DND-41 (cell line): ENCODE measurements around the gene NTSR1.
A peak's percentile ranks its signal among the peaks of the same experiment; 100 is the strongest.

ENCODE experiments used
- ATAC-seq: fragments of 200-7000 bp; cut with Tn5 transposase; 3 replicates; pipeline ENCODE4 v1.9.1; 2021; ENCODE audit warnings: low read depth; ENCODE audit not compliant: insufficient read depth
- DNase-seq: peaks from one replicate; pipeline ENCODE4 v3.0.0-alpha.2; 2020
- H2AFZ ChIP-seq: 2 replicates; pipeline ENCODE4 v1.6.0; 2012; ENCODE audit warnings: low read depth, low read length
- H3K27ac ChIP-seq: 2 replicates; pipeline ENCODE4 v1.5.1; 2012; ENCODE audit warnings: low read length, inconsistent platforms
- H3K27me3 ChIP-seq: fragments of 200-600 bp; sonication (generic); 2 replicates; pipeline ENCODE4 v1.6.0; 2012; ENCODE audit warnings: low read length, mild to moderate bottlenecking, inconsistent platforms; ENCODE audit not compliant: insufficient read depth, poor library complexity
- H3K36me3 ChIP-seq: 2 replicates; pipeline ENCODE4 v1.5.1; 2012; ENCODE audit warnings: low read length, inconsistent platforms; ENCODE audit not compliant: insufficient read depth
- H3K4me1 ChIP-seq: 2 replicates; pipeline ENCODE4 v1.5.1; 2012; ENCODE audit warnings: mild to moderate bottlenecking, low read length; ENCODE audit not compliant: insufficient read depth
- H3K4me2 ChIP-seq: 2 replicates; pipeline ENCODE4 v1.6.0; 2012; ENCODE audit warnings: mild to moderate bottlenecking, moderate library complexity, low read length, inconsistent platforms; ENCODE audit not compliant: insufficient read depth
- H3K4me3 ChIP-seq, 2 experiments: fragments of 200-600 bp in 1 of 2; shearing (Covaris generic) in 1 of 2; 2 replicates each; pipeline ENCODE4 v1.5.1; 2012 to 2016; ENCODE audit warnings: inconsistent platforms in 2 of 2, low read length in 2 of 2, mild to moderate bottlenecking in 2 of 2, low read depth in 1 of 2, moderate library complexity in 1 of 2
- H3K79me2 ChIP-seq: 2 replicates; pipeline ENCODE4 v1.6.0; 2012; ENCODE audit warnings: low read length, inconsistent platforms; ENCODE audit not compliant: insufficient read depth
- H3K9ac ChIP-seq: 2 replicates; pipeline ENCODE4 v1.6.0; 2012; ENCODE audit warnings: low read depth, mild to moderate bottlenecking, inconsistent platforms, low read length, moderate library complexity
- H3K9me3 ChIP-seq: 2 replicates; pipeline ENCODE4 v1.5.1; 2012; ENCODE audit warnings: low read length, moderate library complexity, mild to moderate bottlenecking, inconsistent platforms; ENCODE audit not compliant: insufficient read depth, severe bottlenecking
- H4K20me1 ChIP-seq: 2 replicates; pipeline ENCODE4 v1.6.0; 2012; ENCODE audit warnings: low read length; ENCODE audit not compliant: insufficient read depth
- CTCF ChIP-seq: IDR thresholded peaks from 2 replicates; pipeline ENCODE4 v1.5.1; 2012; ENCODE audit warnings: borderline replicate concordance, low read length, moderate library complexity, mild to moderate bottlenecking; ENCODE audit not compliant: poor library complexity, severe bottlenecking; ENCODE audit errors: extremely low read depth
- EZH2 ChIP-seq: IDR thresholded peaks from 3 replicates; pipeline ENCODE4 v1.6.1; 2012; ENCODE audit warnings: borderline replicate concordance, low read depth, mild to moderate bottlenecking, moderate library complexity, low read length, inconsistent platforms; ENCODE audit not compliant: severe bottlenecking

Gene NTSR1

GRCh38 chr20:62685781-62686555 is 22.7 kb upstream of the NTSR1 start:
- Histone ChIP-seq H3K4me1 (no peaks in the 10 kb centered on the region), H3K27ac (no peak overlapping the region), H4K20me1 (no peaks in the 10 kb centered on the region; the same call in 1 of the 2 replicates), H3K27me3 (no peaks in the 10 kb centered on the region), H2AFZ (no peak overlapping the region), H3K79me2 (no peaks in the 10 kb centered on the region), H3K9ac (no peak overlapping the region), H3K4me2 (no peak overlapping the region), H3K36me3 (no peaks in the 10 kb centered on the region), H3K4me3 (no peak overlapping the region), H3K9me3 (no peaks in the 10 kb centered on the region)
- DNase-seq (no peak), ATAC-seq (peak; percentile 27; the same call in 1 of the 3 replicates)
- TF ChIP-seq EZH2, result no peak

DNA sequence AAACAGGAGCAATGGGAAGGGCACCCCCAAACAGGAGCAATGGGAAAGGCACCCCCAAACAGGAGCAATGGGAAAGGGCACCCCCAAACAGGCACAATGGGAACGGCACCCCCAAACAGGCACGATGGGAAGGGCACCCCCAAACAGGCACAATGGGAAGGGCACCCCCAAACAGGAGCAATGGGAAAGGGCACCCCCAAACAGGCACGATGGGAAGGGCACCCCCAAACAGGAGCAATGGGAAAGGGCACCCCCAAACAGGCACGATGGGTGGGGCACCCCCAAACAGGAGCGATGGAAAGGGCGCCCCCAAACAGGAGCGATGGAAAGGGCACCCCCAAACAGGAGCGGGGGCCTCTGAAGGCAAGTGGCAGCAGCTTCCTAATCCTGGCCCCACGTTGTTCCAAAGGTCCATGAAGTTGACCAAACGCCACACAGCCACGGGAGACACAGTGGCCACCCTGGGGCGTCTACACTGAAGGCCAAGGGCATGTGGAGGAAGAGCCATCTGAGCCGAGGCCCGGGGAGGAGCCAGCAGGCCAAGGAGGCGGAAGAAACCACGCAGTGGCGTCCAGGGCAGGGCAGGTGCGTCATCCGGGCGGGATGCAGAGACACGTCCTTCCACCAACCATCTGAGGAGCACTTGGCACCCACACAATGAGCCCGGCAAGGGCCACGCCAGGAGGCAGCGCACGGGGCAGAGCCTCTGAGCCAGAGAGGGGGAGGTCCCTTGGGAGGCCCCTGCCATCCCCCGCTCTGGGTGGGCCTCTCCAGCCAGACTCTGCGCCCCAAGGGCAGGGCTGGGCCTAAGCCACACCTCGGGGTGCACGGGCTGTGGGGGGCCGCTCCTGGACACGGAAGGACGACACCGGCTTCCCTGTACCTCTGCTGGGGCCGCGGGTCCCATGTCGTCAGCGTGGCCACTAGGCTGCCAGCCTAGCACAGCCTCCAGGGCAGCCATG is 21.5 kb upstream of the NTSR1 start:
- H3K4me3 ChIP-seq, result no peak overlapping the region
- ATAC-seq, result no peak

GRCh38 chr20:62688083-62688482 is 20.6 kb upstream of the NTSR1 start:
- Histone ChIP-seq H3K4me2 (no peak overlapping the region), H3K4me1 (no peaks in the 10 kb centered on the region)
- DNase-seq, result no peak

More for the DNA sequence above, 21.5 kb upstream of the NTSR1 start:
- TF ChIP-seq CTCF (no peak), EZH2 (no peak)
- no peaks in the 10 kb centered on the region for H3K4me1 ChIP-seq
- no peaks in the 10 kb centered on the region; the same call in 1 of the 2 replicates for H4K20me1 ChIP-seq
- no peak for DNase-seq
- H3K27me3 ChIP-seq, result no peaks in the 10 kb centered on the region
- H3K79me2 ChIP-seq, result no peaks in the 10 kb centered on the region
- no peak overlapping the region for H3K4me2 ChIP-seq
- H3K27ac ChIP-seq, result no peak overlapping the region
- H2AFZ ChIP-seq, result no peak overlapping the region
- H3K9me3 ChIP-seq, result no peaks in the 10 kb centered on the region
- H3K36me3 ChIP-seq, result no peaks in the 10 kb centered on the region
- H3K9ac ChIP-seq, result no peak overlapping the region

More at GRCh38 chr20:62688083-62688482, 20.6 kb upstream of the NTSR1 start:
- ATAC-seq, result no peak
- Histone ChIP-seq H3K9ac (no peak overlapping the region), H3K27me3 (no peaks in the 10 kb centered on the region), H2AFZ (no peak overlapping the region), H4K20me1 (no peaks in the 10 kb centered on the region; the same call in 1 of the 2 replicates), H3K4me3 (no peak overlapping the region), H3K9me3 (no peaks in the 10 kb centered on the region), H3K79me2 (no peaks in the 10 kb centered on the region), H3K27ac (no peak overlapping the region), H3K36me3 (no peaks in the 10 kb centered on the region)
- TF ChIP-seq CTCF (no peak), EZH2 (no peak)
